ENCODE results near the gene MAPK13. TPM values are rescaled to one million over a fixed set of nuclear protein-coding genes. Genes with fewer than 3 reads are reported as not detected.

The MAPK13 gene
- total and polyA plus RNA-seq, 2 donors (not counting 1 experiment from before 2014, with no cell fraction given) = 20.6 to 34.8 TPM

- no peaks in the 10 kb centered on the region for H3K4me1 Mint-ChIP-seq
- ATAC-seq (ENCODE audit: low read depth) (no peak), DNase-seq (no peak)
- Histone ChIP-seq H4K20me1 (ENCODE audit: control insufficient read depth, insufficient read depth, low read length, poor library complexity, severe bottlenecking) (no peaks in the 10 kb centered on the region), H3K4me2 (replicated peaks; ENCODE audit: low read depth, low read length, poor library complexity, severe bottlenecking) (no peak overlapping the region), H3K27ac (ENCODE audit: low read length in 2 of 2) (no peak overlapping the region), H3K9me3 (ENCODE audit: control extremely low read depth in 1 of 3, control insufficient read depth in 2 of 3, insufficient read depth in 1 of 3, low read length in 2 of 3) (peaks cover 0 to 8% (median 1%) of the 10 kb centered on the region in 3 donors), H3K4me3 (ENCODE audit: control extremely low read depth in 1 of 5, extremely low read depth in 1 of 5, insufficient read depth in 1 of 5, low read depth in 2 of 5, low read length in 4 of 5) (no peak overlapping the region), H3K9ac (ENCODE audit: low read length) (no peak overlapping the region), H3K27me3 (replicated peaks in 1 of 4; ENCODE audit: control extremely low read depth in 1 of 4, control insufficient read depth in 3 of 4, insufficient read depth in 4 of 4, low read length in 3 of 4) (no peaks in the 10 kb centered on the region), H3K36me3 (replicated peaks in 1 of 2; ENCODE audit: control extremely low read depth in 1 of 2, control insufficient read depth in 1 of 2, extremely low read depth in 1 of 2, insufficient read depth in 2 of 2, low read length in 1 of 2) (no peaks in the 10 kb centered on the region), H2AFZ (ENCODE audit: insufficient read depth, low read depth, low read length, poor library complexity, severe bottlenecking) (no peak overlapping the region), H3K79me2 (ENCODE audit: control insufficient read depth, insufficient read depth, low read length) (no peaks in the 10 kb centered on the region), H3K4me1 (ENCODE audit: control insufficient read depth in 2 of 2, insufficient read depth in 2 of 2, low read length in 2 of 2) (no peaks in the 10 kb centered on the region)
- no peak for TF ChIP-seq CTCF (IDR thresholded peaks at IDR 0.05)
- no peak for TF ChIP-seq EZH2 (IDR thresholded peaks at IDR 0.05; ENCODE audit: borderline replicate concordance, insufficient read depth, low read depth, low read length, poor library complexity, severe bottlenecking)
- H3K27me3 Mint-ChIP-seq = no peaks in the 10 kb centered on the region
- H3K4me3 Mint-ChIP-seq = no peak overlapping the region
- no peak overlapping the region for H3K27ac Mint-ChIP-seq
- peaks cover 1% of the 10 kb centered on the region for H3K9me3 Mint-ChIP-seq (ENCODE audit: insufficient read depth)
- ChIA-PET CTCF (interaction anchor here (0.6 kb wide), 1 partner anchor 61 kb away, joined by 3 read pairs; no protein-coding TSS in a partner anchor), POLR2A (interaction anchor here (0.6 kb wide), 1 partner anchor 403 kb away, joined by 4 read pairs; no protein-coding TSS in a partner anchor)
- intact Hi-C loops (cut with micrococcal nuclease) = no loop called here
These were observed 54.0 kb downstream of the MAPK13 start for GRCh38 chr6:36184311-36184710.

GRCh38 chr6:36186199-36186598, 55.9 kb downstream of the MAPK13 start:
- ChIA-PET CTCF (no interaction called here), POLR2A (no interaction called here)
- Histone ChIP-seq H4K20me1 (ENCODE audit: control insufficient read depth, insufficient read depth, low read length, poor library complexity, severe bottlenecking) (no peaks in the 10 kb centered on the region), H3K36me3 (replicated peaks in 1 of 2; ENCODE audit: control extremely low read depth in 1 of 2, control insufficient read depth in 1 of 2, extremely low read depth in 1 of 2, insufficient read depth in 2 of 2, low read length in 1 of 2) (no peaks in the 10 kb centered on the region), H2AFZ (ENCODE audit: insufficient read depth, low read depth, low read length, poor library complexity, severe bottlenecking) (no peak overlapping the region), H3K9ac (ENCODE audit: low read length) (no peak overlapping the region), H3K79me2 (ENCODE audit: control insufficient read depth, insufficient read depth, low read length) (no peaks in the 10 kb centered on the region), H3K9me3 (ENCODE audit: control extremely low read depth in 1 of 3, control insufficient read depth in 2 of 3, insufficient read depth in 1 of 3, low read length in 2 of 3) (peaks cover 0 to 8% (median 1%) of the 10 kb centered on the region in 3 donors), H3K4me2 (replicated peaks; ENCODE audit: low read depth, low read length, poor library complexity, severe bottlenecking) (no peak overlapping the region), H3K27ac (ENCODE audit: low read length in 2 of 2) (no peak overlapping the region), H3K27me3 (replicated peaks in 1 of 4; ENCODE audit: control extremely low read depth in 1 of 4, control insufficient read depth in 3 of 4, insufficient read depth in 4 of 4, low read length in 3 of 4) (no peaks in the 10 kb centered on the region), H3K4me1 (ENCODE audit: control insufficient read depth in 2 of 2, insufficient read depth in 2 of 2, low read length in 2 of 2) (no peaks in the 10 kb centered on the region), H3K4me3 (ENCODE audit: control extremely low read depth in 1 of 5, extremely low read depth in 1 of 5, insufficient read depth in 1 of 5, low read depth in 2 of 5, low read length in 4 of 5) (no peak overlapping the region)
- H3K4me3 Mint-ChIP-seq = no peak overlapping the region
- 93% methylated on average over 2 of the region's 2 CpGs for WGBS (ENCODE audit: insufficient coverage)
- ATAC-seq (ENCODE audit: low read depth) = no peak
- intact Hi-C loops (cut with micrococcal nuclease) = no loop called here
- no peak for TF ChIP-seq EZH2 (IDR thresholded peaks at IDR 0.05; ENCODE audit: borderline replicate concordance, insufficient read depth, low read depth, low read length, poor library complexity, severe bottlenecking)
- no peak for TF ChIP-seq CTCF (IDR thresholded peaks at IDR 0.05)
- H3K9me3 Mint-ChIP-seq (ENCODE audit: insufficient read depth) = no peaks in the 10 kb centered on the region
- H3K4me1 Mint-ChIP-seq = no peaks in the 10 kb centered on the region
- no peaks in the 10 kb centered on the region for H3K27me3 Mint-ChIP-seq
- H3K27ac Mint-ChIP-seq = no peak overlapping the region
- DNase-seq = no peak
